ENCODE data around the gene CCL1. TPM values are rescaled to one million over a fixed set of nuclear protein-coding genes. Genes with fewer than 3 reads are reported as not detected.

Gene CCL1
- total and polyA plus RNA-seq, 9 of the 15 experiments (the other 6 are each of a cell fraction or from before 2014, with no cell fraction given): 0.45 TPM; not detected in 8

- Histone ChIP-seq H3K36me3 (ENCODE audit: control insufficient read depth, insufficient read depth, low read length) (no peaks in the 10 kb centered on the region), H2AFZ (ENCODE audit: low read depth, low read length) (no peak overlapping the region), H3K27ac (ENCODE audit: extremely low read depth, low read depth, low read length) (no peak overlapping the region), H3K27me3 (ENCODE audit: control insufficient read depth in 2 of 2, insufficient read depth in 2 of 2, low read length in 2 of 2) (no peaks in the 10 kb centered on the region; a peak in 1 of 5 replicates), H3K79me2 (ENCODE audit: control insufficient read depth, insufficient read depth, low read length) (no peaks in the 10 kb centered on the region), H3K4me2 (ENCODE audit: insufficient read depth, low read length) (no peak overlapping the region), H4K20me1 (replicated peaks; ENCODE audit: control insufficient read depth, insufficient read depth, low read length) (no peaks in the 10 kb centered on the region), H3K4me1 (replicated peaks in 1 of 2; ENCODE audit: control insufficient read depth in 2 of 2, insufficient read depth in 2 of 2, low read length in 2 of 2) (no peaks in the 10 kb centered on the region), H3K4me3 (no peak overlapping the region), H3K9me1 (ENCODE audit: control insufficient read depth, insufficient read depth, low read length) (no peaks in the 10 kb centered on the region), H3K9me3 (replicated peaks; ENCODE audit: control insufficient read depth, insufficient read depth, low read depth, low read length) (no peaks in the 10 kb centered on the region), H3K9ac (ENCODE audit: insufficient read depth in 1 of 2, low read depth in 2 of 2, low read length in 2 of 2) (no peak overlapping the region)
- FAIRE-seq (no peak), DNase-seq (ENCODE audit: extremely low read depth in 1 of 4, low spot score in 3 of 4) (no peak), ATAC-seq (no peak)
- POLR2A ChIA-PET: interaction anchor here (1.1 kb wide), 1 partner anchor 99 kb away, joined by 4 read pairs; the partner anchor contains the start of gene CCL2
- no TSS peak for BruUV-seq (replicated peaks)
- in situ Hi-C loops (cut with MboI): no loop called here
- CTCF ChIA-PET (ENCODE audit: low intra/inter-chr PET ratio): interaction anchor here (10.2 kb wide), 1 partner anchor 155 kb away, joined by 214 read pairs; no protein-coding TSS in a partner anchor
- intact Hi-C loops (cut with micrococcal nuclease): no loop called here
- TF ChIP-seq RFX5 (IDR thresholded peaks at IDR 0.05; ENCODE audit: low read depth, low read length) (no peak), BCOR (IDR thresholded peaks at IDR 0.05) (no peak), CHAMP1 (IDR thresholded peaks at IDR 0.05) (no peak), ZFP36 (IDR thresholded peaks at IDR 0.05; ENCODE audit: low read depth, low read length, partially characterized antibody) (no peak), ZKSCAN8 (CRISPR knock-in tag; IDR thresholded peaks at IDR 0.05) (no peak), PHB2 (IDR thresholded peaks at IDR 0.05; ENCODE audit: low read depth) (no peak), TBL1XR1 (IDR thresholded peaks at IDR 0.05; ENCODE audit: low read length in 2 of 2) (no peak), PHF20 (IDR thresholded peaks at IDR 0.05; ENCODE audit: partially characterized antibody) (no peak), E2F4 (CRISPR knock-in tag; IDR thresholded peaks at IDR 0.05; ENCODE audit: low read depth) (no peak), ZNF121 (CRISPR knock-in tag; conservative IDR thresholded peaks at IDR 0.05) (no peak), ZNF212 (CRISPR knock-in tag; IDR thresholded peaks at IDR 0.05) (no peak)
- TF ChIP-seq, protein P1, sequence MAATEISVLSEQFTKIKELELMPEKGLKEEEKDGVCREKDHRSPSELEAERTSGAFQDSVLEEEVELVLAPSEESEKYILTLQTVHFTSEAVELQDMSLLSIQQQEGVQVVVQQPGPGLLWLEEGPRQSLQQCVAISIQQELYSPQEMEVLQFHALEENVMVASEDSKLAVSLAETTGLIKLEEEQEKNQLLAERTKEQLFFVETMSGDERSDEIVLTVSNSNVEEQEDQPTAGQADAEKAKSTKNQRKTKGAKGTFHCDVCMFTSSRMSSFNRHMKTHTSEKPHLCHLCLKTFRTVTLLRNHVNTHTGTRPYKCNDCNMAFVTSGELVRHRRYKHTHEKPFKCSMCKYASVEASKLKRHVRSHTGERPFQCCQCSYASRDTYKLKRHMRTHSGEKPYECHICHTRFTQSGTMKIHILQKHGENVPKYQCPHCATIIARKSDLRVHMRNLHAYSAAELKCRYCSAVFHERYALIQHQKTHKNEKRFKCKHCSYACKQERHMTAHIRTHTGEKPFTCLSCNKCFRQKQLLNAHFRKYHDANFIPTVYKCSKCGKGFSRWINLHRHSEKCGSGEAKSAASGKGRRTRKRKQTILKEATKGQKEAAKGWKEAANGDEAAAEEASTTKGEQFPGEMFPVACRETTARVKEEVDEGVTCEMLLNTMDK (IDR thresholded peaks at IDR 0.05; ENCODE audit: borderline replicate concordance, insufficient read depth, low read depth, low read length, poor library complexity, severe bottlenecking): no peak
- TF ChIP-seq, protein P2, sequence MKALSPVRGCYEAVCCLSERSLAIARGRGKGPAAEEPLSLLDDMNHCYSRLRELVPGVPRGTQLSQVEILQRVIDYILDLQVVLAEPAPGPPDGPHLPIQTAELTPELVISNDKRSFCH (CRISPR knock-in tag; IDR thresholded peaks at IDR 0.05): no peak
- TF ChIP-seq, protein P2 (tag; IDR thresholded peaks at IDR 0.05): no peak
- TF ChIP-seq, protein P3, sequence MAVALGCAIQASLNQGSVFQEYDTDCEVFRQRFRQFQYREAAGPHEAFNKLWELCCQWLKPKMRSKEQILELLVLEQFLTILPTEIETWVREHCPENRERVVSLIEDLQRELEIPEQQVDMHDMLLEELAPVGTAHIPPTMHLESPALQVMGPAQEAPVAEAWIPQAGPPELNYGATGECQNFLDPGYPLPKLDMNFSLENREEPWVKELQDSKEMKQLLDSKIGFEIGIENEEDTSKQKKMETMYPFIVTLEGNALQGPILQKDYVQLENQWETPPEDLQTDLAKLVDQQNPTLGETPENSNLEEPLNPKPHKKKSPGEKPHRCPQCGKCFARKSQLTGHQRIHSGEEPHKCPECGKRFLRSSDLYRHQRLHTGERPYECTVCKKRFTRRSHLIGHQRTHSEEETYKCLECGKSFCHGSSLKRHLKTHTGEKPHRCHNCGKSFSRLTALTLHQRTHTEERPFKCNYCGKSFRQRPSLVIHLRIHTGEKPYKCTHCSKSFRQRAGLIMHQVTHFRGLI (CRISPR knock-in tag; IDR thresholded peaks at IDR 0.05): no peak
Observed at GRCh38 chr17:34354637-34355036, 8.4 kb downstream of the CCL1 start.

Measured in K562 (cell line).